ENCODE measurements around the gene NDRG2.

NDRG2 gene

DNA sequence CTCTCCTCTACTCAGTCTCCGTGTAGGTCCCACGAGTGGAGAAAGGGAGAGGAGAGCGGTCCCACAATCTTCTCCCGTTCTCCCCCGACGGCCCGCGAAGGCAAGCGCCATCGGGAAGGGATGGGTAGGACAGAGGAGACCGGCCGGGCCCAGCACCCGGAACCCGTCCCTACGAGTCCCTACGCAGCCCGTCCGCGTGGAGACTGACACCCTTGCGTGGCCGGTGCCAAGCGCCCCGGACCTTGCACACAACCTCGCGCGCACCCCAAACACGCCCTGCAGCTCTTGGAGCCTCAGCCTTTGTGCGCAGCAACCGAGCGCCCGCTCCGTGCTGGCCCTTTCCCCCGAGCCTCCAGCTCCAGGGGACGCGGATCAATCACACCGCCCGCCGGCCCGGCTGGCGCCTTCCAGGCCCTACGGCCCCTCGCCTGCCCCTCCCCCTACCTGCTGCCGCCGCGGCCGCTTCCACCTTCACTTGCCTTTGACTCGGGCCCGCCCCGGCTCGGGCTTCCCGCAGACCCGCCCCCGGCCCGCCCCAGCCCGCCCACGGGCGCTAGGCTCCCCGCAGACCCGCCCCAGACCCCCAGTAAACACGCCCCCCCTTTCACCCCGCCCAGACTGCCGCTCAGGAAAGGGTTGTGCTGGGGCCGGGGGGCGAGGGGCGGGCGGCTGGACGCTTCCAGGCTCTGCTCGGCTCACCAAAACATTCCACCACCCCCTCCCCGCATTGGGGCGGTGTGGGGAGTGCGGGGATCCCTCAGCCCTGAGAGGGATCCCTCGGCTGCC is at the start of gene NDRG2:
Gene NDRG2 (minus strand): TSS at position 477 of the 786 bp plus-strand sequence. CDS start 1,746 bp downstream, outside the sequence.
- peak; percentile 80 for DNase-seq (ENCODE audit: low spot score)

DNA sequence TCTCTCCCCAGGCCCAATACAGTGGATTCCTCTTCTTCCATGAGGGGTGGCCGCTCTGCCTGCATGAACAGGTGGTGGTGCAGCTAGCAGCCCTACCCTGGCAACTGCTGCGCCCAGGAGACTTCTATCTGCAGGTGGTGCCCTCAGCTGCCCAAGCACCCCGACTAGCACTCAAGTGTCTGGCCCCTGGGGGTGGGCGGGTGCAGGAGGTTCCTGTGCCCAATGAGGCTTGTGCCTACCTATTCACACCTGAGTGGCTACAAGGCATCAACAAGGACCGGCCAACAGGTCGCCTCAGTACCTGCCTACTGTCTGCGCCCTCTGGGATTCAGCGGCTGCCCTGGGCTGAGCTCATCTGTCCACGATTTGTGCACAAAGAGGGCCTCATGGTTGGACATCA is 49.1 kb upstream of the NDRG2 start:
- DNase-seq (ENCODE audit: low spot score): no peak

DNA sequence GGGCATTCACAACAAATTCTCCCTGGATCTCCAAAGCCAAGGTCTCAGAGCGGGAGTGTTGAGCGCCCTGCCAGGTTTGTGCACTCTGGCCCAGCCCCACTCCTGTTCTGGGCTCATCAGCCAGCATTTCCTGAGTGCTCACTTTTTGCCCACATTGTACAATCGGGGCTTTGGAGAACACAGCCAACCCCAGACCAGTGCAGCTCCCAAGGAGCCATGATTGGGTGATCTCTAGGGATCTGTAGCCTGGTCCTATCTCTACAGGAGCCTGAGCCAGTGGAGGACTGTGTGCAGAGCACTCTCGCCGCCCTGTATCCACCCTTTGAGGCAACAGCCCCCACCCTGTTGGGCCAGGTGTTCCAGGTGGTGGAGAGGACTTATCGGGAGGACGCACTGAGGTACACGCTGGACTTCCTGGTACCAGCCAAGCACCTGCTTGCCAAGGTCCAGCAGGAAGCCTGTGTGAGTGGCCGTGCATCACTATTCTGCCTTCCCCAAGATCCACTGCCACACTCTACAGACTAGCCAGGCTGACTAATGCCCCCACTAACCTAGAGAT is 48.0 kb upstream of the NDRG2 start:
- DNase-seq (ENCODE audit: low spot score): no peak

DNA sequence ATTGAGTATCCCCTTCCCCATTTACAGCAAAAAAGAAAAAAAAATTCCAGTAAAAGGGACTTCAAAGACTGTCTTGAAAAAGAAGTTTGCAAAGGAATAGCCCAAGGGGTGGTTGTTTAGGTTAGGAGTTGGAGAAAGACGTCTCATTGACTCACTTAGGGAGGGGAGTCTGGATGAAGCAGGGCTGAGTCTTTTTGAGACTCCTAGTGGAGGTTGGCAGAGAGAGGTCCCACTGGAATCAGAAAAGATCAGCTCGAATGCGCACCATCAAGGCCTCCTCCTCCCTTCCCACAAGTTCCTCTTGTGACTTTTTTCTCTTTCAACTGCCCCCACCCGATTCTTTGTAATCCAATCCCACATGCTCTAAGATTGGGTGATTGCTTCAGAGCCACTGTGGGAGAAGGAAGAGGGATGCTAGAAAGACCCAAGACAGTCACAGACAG is 47.2 kb upstream of the NDRG2 start:
- no peak for DNase-seq (ENCODE audit: low spot score)

DNA sequence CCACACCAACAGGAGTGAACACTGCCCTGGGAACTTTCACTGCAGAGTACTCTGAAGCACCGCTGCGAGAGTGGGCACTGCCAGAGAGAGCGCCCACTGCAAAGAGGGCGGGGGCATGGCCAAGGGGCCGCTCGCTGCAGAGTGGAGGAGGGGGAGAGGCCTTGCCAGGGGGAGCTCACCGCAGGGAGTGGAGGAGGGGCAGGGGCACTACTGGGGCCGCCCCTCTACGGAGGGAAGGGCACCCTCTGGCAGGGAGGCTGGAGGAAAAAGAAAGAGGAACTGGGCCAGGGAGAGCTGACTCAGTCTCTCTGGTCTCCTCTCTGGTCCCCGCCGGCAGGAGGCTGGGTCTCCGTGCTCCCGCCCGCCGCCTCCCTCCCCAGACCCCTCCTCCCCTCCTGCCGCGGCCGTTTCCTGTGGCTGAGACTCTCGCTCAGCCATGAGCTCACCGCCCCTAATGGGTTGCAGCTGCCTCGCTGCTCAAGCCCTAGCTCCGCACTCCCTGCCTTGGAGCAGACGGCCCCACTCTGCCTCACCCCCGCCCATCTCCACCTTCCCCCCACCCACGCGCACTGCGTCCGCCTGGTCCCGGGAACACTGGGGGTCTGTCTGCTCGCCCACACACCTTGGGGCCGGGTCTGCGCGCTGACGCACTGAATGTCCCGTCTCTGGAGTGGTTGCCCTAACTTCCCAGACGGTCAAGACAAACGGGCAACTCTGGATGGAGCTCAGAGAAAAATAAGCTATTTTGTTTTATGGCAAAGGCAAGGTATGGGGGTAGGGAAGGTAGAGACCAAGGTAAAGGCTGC is 46.6 kb upstream of the NDRG2 start:
- peak; percentile 42 for DNase-seq (ENCODE audit: low spot score)

DNA sequence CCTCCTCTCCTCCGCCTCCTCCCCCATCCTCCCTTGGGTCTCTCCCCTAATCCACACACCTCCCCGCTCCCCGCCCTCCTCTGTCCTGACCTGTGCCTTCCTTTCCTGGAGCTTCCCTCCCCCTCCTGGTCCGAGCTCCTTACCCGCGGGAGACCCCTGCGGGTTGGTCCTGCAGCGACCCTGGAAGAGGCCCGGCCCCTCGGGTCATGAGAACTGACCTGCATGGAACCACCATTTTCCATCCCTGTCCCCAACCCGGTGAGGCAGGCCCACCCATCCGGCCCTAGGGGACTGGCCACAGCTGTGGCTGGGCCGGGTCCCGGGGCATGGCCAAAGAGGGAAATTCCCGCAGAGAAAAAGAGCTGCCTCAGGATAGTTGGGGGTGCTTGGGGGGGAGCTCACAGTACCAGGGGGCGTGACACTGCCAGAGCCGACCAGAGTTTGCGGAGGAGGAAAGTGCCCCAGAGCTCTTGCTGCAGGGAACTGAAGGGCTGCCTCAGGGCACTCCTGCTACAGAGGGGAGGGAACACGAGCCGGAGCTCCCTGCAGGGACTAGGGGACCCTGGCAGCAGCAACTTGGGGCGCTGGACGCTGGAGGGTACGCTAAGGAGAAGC is 45.9 kb upstream of the NDRG2 start:
- DNase-seq (ENCODE audit: low spot score): no peak

DNA sequence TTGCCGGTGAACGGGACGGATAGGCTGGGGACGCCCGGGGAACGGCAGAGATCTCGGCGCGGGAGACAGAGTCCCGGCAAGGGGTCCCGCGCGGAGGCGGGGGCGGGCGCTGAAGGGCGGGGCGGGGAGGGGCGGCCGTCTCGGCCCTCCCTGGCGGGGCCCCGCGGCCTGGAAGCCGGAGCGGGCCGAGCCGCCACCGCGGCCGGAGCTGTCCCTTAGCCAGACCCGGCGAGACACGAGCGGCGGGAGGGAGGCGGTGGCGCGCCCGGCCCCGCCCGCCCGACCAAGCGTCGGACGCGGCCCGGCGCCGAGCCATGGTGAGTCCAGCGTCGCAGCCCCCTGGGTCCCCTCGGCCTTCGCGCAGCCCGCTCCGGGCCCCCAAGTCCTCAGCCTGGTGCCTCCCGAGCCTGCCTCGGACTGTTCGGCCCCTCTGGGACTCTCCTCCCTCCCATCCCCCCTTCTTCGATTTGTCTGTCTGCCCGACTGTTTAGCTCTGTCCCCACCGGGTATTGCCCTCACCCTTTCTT is 45.3 kb upstream of the NDRG2 start, which contains the start of gene ARHGEF40:
Gene ARHGEF40 (plus strand): TSS at position 222 of the 527 bp plus-strand sequence. CDS start 93 bp downstream, at position 315.
- no peak for DNase-seq (ENCODE audit: low spot score)

DNA sequence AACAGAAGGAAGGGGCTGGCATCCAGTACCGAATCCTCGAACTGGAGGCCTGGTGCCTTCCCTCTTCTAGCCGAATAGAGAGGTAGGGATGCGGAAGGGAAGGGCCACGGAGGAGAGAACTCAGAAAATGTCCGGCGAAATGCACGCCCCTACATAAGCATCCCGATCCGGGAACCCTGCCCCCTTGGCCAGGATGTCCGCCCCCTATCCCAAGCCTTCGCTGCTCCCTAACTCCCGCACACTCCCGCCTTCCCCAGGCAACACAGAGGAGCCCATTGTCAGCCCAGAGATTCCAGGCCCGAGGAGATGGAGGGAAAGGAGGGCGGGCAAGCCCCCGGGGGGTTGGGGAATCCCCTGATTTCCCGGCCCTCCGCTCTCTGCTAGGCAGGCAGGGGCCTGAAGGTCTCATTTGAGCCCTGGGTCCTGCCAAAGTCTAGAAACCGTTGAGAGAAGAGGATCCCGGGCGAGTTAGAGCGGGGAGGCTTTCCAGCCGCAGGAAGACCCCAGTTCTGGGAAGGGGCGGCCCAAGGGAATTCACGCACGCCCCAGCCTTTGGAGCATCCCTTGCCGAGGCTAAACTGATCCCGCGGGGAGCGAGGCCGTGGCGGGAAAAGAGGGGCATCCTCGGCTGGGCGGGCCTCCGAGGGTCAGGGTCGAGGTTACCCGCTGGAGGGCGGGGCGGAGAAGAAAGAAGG is 44.7 kb upstream of the NDRG2 start:
- no peak for DNase-seq (ENCODE audit: low spot score)

DNA sequence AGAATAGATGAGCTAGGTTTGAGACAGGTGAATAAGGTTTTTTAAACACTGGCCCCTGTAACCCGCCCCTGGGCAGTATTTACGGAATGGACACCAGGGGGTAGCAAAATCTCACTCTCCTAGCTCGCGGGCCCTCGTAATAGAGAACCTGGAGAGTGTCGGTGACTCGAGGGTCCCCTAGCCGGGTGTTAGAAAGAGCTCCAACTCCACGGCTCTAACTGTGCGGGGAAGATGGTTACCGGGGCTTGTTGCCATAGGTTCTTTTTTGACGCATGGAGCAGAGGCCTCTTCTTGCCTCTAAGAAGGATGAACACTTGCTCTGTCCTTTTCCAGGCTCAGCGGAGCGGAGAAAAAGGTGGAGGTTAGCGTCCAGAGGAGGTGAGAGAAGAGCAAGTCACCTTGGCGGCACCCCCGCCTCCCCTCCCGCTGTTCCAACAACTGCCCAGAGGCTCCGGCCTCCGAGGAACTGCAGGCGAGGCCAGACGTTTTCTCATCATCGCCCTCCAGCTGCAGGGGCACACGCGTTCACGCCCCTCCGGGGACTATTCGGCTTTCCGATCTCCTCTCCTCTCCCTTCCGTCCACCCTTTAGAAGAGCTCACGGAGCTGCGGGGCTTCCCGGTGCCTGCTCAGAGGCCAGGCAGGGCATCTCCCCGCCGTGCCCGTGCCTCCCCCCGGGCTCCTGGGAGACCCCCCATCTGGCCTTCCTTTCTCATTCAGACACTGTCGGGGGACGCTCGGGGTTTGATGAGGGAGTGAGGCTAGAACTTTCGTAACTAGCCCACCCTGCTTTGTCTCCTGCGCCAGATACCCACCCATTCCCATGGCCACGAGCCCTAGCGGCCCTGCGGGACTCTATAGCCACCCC is 43.9 kb upstream of the NDRG2 start:
- peak; percentile 59 for DNase-seq (ENCODE audit: low spot score)

DNA sequence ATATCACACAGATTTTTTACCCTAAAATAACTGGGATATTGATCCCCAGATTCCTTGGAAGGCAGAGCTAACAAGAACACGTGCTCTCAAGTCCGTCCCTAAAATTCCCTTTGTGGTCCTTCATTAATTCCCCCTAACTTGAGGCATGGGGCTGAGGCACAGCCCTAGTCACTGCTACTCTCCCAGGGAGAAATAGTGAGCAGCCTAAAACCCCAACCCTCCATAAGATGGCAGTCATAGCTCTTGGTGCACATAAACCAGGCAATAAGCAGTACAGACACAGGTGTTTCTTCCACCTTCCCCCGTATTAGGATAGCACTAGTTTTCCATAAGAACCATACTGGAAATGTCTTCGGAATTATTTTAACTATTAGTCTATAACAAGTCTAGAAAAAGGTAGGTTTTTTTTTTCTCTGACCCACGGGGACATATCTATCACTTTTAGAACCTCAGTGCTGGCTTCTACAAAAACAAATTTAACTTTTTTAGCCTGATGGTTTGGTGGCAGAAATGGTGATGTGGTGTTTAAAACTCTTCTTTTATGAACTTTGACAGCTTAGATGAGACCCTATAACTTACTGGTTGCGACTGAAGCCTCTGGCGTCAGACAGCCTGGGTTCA is 42.1 kb upstream of the NDRG2 start:
- DNase-seq (ENCODE audit: low spot score): no peak

DNA sequence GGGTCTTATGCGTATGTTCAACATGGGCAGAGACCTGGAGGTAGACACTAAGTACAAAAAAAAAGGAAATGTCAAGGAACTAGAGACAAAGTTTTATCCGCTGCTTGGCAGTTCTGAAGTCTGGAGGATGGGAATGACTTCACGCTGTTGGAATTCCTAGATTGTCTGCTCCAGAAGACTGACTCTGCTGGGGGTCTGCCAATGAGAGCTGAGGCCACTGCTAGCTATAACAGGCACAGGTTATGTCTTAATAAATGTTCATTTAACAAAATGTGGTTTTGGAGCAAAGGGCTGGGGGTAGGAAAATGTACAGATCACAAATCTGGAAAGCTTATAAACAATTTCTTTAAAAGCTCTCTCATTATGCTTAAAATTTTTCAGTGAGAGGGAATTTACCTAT is 38.6 kb upstream of the NDRG2 start:
- DNase-seq (ENCODE audit: low spot score): no peak

DNA sequence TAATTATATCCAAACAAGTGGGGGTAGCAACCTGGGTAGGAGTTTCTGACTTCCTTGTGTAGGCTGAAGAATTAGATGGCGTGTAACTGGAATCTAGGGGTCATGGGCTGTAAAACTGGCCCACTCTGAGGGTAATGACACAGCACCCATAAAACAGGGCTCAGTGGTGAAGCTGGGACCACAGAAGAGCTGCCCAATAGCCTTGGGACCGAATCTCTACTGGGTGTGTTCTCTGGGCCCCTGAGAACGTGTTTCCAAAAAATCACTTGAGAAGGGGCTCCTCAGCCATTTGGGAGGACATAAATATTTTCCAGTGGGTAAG is 36.4 kb upstream of the NDRG2 start:
- DNase-seq (ENCODE audit: low spot score): no peak

DNA sequence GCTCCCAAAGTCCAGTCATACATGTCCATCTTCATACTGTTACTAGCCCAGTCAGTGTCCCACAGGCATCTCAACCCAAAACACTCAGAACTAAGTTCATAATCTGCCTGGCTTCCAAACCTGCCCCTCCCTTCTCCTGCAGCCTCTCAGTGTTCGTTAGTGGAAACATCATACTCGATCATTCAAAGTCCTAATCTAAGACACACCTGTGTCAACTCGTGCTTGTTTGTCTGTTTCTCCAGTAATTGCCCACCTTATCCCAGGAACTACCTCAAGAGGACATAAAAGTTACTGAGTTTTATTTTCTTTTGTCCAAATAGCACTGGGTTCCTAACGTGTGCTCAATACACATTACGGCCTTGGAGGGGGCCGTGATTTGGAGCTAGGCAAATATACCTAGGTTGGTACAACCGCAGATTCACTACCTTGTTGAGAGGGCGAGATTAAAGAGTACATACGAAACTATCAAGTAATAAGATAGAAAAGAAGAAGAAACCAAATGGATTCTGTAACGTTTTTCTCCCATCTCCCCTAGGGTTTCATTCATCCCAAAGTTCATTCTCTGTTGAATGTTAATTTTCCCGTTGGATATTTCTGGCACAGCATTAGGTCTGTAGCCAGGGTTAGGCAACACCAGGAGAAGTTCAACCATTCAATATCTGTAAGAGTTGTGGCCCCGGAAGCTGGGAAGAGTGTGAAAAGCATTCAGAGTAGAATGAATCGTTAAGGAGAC is 35.9 kb upstream of the NDRG2 start:
- DNase-seq (ENCODE audit: low spot score): no peak

DNA sequence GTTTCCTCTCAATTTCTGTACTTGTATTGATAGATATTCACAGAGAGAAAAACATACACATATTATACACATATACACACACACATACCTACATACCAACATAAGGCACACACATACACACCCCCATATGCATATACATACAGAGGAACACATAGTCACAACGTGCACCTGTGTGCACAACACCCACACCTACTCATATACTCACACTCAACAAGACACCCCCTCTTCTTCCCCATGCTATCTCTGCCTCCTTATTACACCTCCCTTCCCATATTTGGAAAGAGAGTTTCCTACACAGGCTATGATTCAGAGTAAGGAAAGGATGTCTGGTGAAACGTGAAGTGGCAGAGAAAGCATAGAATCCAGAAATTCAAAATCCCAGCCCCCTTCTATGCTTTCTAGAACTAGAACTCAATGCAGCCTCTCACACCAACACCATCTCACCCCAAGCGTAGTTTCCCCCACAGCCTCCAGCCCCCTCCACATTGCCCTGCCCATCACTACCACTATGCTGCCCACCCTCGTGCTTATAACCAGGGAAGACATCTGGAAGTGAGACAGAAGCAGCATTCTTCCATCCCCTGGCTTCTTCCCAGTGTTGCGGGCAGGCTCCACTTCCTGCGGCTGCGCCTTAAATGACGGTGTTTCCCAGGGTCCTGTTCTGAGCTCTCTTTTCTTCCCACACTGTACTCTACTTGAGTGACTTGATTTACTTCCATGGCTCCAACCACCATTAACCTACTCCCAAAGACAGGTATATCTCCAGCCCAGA is 35.2 kb upstream of the NDRG2 start:
- no peak for DNase-seq (ENCODE audit: low spot score)

DNA sequence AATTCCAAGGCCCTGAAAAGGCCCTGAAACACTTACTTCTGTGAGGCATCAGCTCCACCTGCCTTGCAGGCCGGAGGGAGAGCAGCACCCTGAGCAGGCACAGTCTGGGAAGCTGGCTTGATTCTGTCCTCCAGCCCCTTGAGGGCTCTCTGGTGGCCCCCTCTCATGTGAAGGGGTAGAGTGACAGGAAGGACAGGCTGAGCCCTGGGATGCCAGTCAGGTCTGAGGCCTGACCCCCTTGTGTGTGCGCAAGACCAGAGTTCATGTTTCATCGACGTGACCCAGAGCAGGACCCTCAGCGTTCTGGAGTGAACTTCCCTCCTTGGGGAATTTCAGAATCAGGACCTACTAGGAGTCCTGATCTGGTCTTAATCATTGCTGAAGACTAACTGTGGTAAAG is 34.0 kb upstream of the NDRG2 start:
- no peak for DNase-seq (ENCODE audit: low spot score)

DNA sequence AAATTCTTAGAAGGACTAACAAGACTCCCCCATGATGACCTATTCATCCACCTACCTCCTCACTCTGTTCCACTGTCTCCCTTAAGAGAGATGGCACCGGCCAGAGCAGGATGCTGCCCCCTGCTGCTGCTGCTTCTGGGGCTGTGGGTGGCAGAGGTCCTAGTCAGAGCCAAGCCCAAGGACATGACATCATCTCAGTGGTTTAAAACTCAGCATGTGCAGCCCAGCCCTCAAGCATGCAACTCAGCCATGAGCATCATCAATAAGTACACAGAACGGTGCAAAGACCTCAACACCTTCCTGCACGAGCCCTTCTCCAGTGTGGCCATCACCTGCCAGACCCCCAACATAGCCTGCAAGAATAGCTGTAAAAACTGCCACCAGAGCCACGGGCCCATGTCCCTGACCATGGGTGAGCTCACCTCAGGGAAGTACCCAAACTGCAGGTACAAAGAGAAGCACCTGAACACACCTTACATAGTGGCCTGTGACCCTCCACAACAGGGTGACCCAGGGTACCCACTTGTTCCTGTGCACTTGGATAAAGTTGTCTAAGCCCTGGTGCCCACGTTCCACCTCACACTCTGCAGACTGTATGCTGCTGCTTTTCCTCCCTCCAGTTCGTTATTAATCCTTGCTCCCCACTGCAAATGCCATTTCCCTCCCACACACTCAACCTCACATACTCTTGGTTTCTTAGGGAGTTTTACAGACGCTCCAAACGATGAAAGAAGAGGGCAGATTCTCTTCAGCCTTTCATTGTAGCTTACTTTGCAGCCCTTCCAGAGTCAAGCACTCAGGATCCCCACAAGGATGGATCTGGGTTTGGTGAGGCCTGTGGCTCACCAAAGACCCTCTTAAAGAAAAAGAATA is 33.2 kb upstream of the NDRG2 start, which contains the start of gene RNASE8:
Gene RNASE8 (plus strand): TSS at position 20 of the 873 bp plus-strand sequence. CDS start 71 bp downstream, at position 91.
- no peak for DNase-seq (ENCODE audit: low spot score)

DNA sequence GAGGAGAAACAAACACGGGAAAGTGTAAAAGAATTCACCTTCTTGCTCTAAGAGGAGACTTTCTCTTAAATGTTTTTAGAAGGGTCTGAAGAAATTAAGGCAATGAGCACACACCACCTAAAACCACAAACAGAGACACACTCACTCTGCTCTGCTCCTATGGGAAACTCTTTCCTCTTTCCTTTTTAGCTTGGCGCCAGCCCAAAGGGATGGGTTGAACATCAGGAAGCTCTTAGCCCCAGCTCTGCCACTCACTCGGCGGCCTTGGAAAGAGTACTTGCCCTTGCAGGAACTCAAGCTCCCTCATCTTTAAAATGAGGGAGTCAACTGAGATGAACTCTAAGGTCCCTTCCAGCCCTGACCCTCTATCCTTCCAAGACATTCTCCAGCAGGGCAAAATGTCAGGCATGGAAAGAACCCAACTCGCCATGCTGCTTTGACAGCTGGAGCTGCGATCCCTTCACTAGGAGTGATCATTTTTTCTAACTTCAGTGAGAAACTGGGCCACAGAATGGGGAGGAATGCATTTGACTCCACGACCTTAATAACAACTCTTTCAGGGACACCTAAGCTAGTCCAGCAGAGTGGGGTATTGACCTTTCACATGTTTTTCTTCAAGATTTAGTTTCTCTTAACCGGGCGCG is 31.8 kb upstream of the NDRG2 start:
- DNase-seq (ENCODE audit: low spot score): no peak
